ENCODE measurements around the gene P2RY11.

The P2RY11 gene, protein sequence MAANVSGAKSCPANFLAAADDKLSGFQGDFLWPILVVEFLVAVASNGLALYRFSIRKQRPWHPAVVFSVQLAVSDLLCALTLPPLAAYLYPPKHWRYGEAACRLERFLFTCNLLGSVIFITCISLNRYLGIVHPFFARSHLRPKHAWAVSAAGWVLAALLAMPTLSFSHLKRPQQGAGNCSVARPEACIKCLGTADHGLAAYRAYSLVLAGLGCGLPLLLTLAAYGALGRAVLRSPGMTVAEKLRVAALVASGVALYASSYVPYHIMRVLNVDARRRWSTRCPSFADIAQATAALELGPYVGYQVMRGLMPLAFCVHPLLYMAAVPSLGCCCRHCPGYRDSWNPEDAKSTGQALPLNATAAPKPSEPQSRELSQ

DNA sequence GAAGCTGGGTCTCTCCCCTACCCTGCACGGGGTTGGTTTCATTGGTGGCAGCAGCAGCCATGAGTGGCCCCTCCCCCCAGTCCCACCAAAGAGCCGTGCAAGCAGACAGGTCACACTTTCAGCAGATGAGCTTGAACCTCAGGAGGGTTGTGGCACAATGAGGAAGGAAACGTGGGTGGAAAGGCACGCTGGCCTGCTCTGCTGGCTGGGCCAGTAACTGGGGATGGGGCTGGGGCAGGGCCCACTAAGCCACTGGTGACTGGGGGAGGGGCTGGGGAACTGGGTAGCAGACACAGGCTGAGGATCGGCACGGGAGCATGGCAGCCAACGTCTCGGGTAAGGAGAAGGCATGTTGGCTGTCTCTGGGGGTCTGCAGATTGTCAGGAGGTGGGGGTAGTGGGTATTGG, at the start of gene P2RY11:
P2RY11 (plus strand) TSS at position 289 of the 407 bp plus-strand sequence; CDS start at position 318, 29 bp downstream.
- no peak for DNase-seq (ENCODE audit: low spot score)

- no peak for DNase-seq (ENCODE audit: low spot score)
These were observed 49.7 kb upstream of the P2RY11 start for GRCh38 chr19:10061717-10062310.

- no peak for DNase-seq (ENCODE audit: low spot score)
These were observed 43.3 kb upstream of the P2RY11 start for GRCh38 chr19:10068205-10068604.

DNA sequence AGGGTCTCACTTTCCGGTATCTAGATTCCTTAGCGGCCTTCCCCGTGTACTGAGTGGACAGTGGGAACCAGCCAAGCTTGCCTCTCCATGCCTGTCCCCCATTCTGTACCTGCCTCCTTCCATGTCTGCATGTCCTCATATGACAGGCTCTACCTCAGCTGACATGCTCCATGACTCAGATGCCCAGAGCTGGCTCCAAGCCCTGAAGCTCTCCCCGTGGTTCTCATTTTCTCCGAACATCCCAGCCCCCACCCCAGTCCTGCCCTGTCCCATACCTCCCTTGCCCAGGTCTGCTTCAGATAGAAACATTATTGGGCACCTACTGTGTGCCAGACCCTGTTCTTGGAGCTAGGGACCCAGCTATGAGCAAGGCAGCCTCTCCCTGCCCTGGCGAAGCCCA, 42.4 kb upstream of the P2RY11 start:
- DNase-seq (ENCODE audit: low spot score): no peak

GRCh38 chr19:10070730-10071446, 40.6 kb upstream of the P2RY11 start:
- no peak for DNase-seq (ENCODE audit: low spot score)

GRCh38 chr19:10074153-10074552, 37.3 kb upstream of the P2RY11 start:
- peak; percentile 60 for DNase-seq (ENCODE audit: low spot score)

- DNase-seq (ENCODE audit: low spot score): no peak
These were observed 35.0 kb upstream of the P2RY11 start for GRCh38 chr19:10076535-10076934.

GRCh38 chr19:10078329-10078728, 33.2 kb upstream of the P2RY11 start:
- DNase-seq (ENCODE audit: low spot score): no peak

DNA sequence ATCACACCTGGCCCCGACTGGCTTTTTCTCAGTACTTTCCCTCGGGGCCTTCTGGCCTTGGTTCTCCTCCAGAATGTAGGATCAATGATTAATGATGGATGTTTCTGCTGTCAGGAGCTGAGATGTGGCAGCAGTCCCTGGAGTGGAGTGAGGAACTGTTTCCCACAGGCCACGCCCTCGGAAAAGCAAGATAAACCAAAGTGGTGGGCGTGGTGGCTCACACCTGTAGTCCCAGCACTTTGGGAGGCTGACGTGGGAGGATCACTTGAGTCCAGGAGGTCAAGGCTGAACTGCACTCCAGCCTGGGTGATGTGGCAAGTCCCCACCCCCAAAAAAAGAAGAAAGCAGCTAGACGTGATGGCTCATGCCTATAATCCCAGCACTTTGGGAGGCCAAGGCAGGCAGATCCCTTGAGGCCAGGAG, 32.5 kb upstream of the P2RY11 start:
- DNase-seq (ENCODE audit: low spot score): no peak

DNA sequence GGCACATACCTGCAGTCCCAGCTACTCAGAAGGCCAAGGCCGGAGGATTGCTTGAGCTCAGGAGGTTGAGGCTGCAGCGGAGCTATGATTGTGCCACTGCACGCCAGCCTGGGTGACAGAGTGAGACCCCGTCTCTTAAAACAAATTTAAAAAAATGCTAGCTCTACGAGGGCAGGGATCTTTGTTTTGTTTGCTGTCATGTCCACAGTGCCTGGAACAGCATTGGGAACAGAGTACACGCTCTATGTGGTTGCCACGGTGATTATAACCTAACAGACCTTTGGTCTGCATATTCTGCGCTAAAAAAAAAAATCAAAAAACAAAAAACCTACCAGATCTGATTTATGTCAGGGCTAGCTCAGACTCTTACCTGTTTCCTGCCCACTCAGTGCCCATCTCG, 27.6 kb upstream of the P2RY11 start:
- DNase-seq (ENCODE audit: low spot score): no peak

GRCh38 chr19:10084803-10085202, 26.7 kb upstream of the P2RY11 start:
- DNase-seq (ENCODE audit: low spot score): no peak

DNA sequence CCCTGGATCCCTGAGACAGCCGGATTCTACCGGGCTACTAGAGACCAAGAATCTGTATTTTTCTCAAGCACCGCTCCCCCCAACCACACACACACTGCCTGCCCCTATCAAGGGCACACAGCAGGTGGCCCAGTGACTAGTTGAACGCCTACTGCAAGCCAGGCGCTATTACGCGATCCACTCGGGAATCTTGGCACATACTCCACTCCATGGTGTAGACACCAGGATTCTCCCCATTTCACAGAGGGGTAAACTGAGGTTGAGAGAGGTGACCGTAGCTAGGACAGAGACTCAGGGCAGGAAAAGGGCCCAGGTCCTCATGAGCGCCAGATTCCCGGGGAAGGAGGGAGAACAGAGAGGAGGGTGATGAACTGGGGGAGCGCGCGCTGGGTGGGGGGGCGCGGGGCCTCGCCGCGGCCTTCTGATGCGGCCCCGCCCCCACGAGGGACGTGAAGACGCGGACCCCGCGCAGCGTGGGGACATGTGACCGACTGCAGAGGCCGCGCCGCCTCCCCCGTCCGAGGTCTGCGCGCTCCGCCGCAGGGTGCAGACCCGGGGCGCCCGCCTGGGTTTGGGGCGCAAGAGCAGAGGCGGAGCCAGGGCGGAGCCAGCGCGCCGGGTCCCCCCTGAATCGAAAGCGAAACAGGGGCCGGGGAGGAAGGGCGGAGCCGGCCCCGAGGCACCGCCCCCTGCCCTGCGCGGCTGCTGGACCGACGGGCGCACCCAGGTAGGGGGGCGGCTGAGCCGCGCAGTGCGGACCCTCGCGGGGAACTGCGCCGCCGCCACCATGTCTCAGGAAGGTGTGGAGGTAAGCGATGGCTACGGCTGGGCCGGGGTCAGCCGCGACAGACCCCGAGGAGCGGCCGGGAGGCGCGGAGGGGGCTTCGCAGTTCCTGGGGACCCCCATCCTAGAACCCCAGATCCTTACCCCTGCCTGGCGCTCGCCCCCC, 25.6 kb upstream of the P2RY11 start, which contains the start of gene SHFL:
SHFL (plus strand) TSS at position 677 of the 950 bp plus-strand sequence; CDS start at position 788, 111 bp downstream.
- peak; percentile 82 for DNase-seq (ENCODE audit: low spot score)

DNA sequence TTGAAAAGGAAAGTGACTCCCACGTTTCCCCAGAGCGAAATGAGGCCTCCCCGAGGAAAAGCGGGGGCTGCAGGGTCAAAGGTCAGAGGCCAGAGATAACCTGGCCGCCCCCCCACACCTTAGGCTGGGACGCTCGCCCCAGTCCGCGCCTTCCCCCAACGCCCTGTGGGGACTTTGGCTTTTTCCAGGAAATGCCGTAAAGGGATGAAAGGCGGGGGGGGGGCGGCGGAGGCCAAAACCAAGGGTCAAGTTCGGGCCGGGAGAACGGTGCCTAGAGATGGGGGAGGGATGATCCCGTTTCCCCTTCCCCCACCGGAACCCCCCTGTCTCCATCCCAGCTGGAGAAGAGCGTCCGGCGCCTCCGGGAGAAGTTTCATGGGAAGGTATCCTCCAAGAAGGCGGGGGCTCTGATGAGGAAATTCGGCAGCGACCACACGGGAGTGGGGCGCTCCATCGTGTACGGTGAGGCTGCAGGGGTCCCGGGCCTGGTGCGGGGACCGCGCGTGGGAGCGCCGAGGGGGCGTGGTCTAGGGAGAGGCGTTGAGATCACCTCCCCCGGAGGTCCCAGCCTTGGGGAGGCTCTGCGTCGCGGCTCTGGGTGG, 24.8 kb upstream of the P2RY11 start:
- no peak for DNase-seq (ENCODE audit: low spot score)

- no peak for DNase-seq (ENCODE audit: low spot score)
These were observed 24.0 kb upstream of the P2RY11 start for GRCh38 chr19:10087296-10088061.

DNA sequence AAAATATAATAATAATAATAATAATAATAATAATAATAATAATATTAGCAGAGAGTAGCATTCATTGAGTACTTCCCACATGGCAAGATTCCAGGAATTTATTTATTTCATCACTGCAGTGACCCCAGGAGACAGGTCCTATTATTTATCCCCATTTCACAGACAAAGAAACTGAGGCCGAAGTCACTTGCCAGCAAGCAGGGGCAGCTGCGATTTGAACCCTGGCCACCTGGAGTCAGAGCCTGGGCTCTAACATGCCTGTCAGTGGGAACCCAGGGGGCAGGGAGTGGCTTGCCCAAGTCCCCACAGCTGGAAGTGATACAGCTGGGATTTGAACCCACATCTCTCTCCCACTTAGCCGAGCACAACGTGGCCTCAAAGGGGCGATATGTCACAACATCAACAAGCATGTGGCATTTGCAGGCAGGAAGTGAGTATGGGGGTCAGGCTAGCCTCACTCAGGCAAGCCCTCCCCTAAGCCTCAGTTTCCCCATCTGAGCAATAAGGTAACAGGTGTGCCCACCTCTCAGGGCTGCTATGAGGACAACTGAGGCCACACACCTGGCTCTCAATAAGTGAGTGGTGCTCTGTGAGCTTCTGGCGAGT, 22.4 kb upstream of the P2RY11 start:
- no peak for DNase-seq (ENCODE audit: low spot score)

GRCh38 chr19:10089801-10090375, 21.6 kb upstream of the P2RY11 start:
- no peak for DNase-seq (ENCODE audit: low spot score)

DNA sequence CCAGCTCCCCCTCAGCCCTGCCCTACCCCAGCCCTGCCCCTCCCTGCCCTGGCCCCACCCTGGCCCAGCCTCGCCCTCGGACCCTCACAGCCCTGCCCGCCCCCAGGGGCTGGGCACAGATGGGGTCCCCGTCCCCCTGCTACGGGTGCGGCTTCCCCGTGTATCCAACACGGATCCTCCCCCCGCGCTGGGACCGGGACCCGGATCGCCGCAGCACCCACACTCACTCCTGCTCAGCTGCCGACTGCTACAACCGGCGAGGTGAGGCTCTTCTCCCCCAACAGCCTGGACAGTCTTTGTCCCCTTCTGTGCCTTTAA, 20.2 kb upstream of the P2RY11 start:
- no peak for DNase-seq (ENCODE audit: low spot score)

GRCh38 chr19:10091895-10092641, 19.4 kb upstream of the P2RY11 start:
- no peak for DNase-seq (ENCODE audit: low spot score)

GRCh38 chr19:10092648-10093294, 18.7 kb upstream of the P2RY11 start:
- no peak for DNase-seq (ENCODE audit: low spot score)

Data from HuH-7.5 (cell line).